RCC 7860 (cell line): Measurements from ENCODE around the gene MLPH.

Experiments
- DNase-seq: peaks from one replicate; pipeline ENCODE4 v3.0.0-alpha.2; 2015; ENCODE audit warnings: low spot score
- FAIRE-seq: peaks from 2 replicates; lab custom pipeline; 2012; peaks lifted over from hg19 to GRCh38; lab: Jason Lieb, UNC

MLPH gene

GRCh38 chr2:237538001-237538720 is 51.1 kb downstream of the MLPH start:
- FAIRE-seq, result no peak
- no peak for DNase-seq

DNA sequence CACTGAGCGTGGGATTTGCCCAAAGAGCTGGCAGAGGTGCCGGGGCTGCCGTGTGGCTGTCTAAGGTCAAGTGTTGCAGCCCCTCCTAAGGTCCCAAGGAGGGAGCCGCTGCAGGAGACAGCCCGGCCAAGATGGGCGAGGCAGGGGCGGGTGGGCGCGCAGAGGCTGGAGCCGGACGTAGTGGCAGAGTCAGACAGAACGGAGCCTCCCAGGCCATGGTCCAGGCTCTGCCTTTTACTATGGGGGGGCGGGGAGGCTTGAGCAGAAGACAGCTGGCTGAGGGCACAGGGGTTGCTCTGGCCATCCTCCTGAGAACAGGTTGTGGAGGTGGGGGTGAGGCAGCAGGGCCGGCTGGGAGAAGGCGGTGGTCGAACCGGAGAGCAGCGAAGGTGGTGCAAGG is 51.9 kb downstream of the MLPH start:
- no peak for DNase-seq
- FAIRE-seq, result no peak

DNA sequence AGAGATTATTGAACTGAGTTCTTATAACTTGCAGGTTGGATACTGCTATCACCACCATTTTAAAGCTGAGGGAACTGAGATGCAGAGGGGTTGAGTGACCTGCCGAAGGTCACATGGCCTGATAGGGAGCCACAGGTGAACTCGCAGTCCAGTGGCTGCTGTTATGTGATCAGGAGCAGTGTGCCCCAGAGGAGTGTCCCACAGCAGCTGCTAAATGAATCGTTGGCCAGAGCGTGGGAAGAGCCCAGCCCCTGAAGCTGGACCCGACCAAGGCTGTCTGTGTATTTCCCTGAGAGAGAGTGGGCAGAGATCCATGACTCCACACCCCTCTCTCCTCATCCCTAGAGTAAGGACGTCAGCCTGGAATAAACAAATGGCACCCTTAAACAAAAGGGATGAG is 52.6 kb downstream of the MLPH start:
- DNase-seq (no peak), FAIRE-seq (no peak)

DNA sequence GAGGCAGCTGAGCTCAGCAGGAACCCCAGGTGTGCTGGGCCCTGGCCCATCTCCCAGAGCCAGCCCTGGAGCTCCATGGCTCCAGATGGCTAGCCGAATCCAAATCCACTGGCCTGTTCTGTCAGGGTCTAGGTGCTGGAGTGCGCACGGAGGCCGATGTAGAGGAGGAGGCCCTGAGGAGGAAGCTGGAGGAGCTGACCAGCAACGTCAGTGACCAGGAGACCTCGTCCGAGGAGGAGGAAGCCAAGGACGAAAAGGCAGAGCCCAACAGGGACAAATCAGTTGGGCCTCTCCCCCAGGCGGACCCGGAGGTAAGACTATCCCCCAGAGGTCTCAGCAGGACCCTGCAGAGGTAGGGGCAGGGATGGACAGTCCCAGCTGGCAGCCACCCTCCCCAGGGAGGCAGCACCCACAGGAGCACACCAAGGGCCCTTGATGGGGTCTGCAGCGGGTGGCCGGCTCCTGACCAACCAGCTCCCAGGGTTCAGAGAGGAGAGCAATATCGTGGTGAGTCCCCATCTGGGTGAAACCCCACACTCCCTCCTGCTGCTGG is 53.2 kb downstream of the MLPH start:
- FAIRE-seq (no peak), DNase-seq (no peak)

DNA sequence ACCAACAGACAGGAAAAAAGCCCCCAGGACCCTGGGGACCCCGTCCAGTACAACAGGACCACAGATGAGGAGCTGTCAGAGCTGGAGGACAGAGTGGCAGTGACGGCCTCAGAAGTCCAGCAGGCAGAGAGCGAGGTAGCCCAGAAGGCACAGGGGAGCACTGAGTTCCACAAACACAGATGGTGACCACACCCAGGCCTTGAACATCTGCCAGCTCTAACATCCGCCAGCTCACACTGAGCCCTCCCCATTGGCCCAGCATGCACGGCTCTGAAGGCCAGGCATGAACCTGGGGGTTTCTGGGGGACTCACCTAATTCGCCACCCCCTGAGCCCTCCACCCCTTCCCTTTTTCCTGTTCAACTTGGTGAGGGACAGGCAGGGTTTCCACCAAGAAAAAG is 53.8 kb downstream of the MLPH start:
- no peak for FAIRE-seq

GRCh38 chr2:237541243-237541642 is 54.2 kb downstream of the MLPH start:
- FAIRE-seq, result no peak
- DNase-seq, result no peak

More for the DNA sequence above, 53.8 kb downstream of the MLPH start:
- no peak for DNase-seq

DNA sequence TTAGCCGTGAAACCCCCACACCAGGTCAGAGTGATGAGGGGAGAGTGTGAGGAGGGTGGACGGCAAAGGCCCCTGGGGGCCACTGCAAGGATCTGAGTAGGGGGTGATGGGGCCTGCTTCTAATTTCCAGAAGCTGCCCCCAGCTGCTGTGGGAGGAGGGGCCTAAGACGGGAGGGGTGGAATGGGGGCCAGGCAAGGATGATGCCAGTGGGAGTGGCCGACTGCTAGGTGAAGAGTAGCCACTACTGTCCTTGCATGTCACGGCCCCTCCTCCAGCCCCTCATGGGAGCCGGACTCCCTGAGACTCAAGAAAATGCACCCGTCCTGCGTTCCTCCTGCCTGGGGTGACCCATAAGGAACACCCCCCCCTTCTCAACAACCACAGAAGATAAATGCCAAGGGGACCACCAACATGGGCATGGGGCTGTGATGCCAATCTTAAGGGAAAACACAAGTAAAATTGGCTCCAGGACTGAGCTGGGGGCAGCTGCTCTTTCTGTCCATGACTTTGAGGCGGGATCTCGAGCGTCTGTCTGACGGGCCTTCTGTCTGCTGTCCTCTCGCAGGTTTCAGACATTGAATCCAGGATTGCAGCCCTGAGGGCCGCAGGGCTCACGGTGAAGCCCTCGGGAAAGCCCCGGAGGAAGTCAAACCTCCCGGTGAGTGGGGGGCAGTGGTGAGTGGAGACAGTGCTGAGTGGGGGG is 55.1 kb downstream of the MLPH start:
- no peak for FAIRE-seq
- no peak for DNase-seq

DNA sequence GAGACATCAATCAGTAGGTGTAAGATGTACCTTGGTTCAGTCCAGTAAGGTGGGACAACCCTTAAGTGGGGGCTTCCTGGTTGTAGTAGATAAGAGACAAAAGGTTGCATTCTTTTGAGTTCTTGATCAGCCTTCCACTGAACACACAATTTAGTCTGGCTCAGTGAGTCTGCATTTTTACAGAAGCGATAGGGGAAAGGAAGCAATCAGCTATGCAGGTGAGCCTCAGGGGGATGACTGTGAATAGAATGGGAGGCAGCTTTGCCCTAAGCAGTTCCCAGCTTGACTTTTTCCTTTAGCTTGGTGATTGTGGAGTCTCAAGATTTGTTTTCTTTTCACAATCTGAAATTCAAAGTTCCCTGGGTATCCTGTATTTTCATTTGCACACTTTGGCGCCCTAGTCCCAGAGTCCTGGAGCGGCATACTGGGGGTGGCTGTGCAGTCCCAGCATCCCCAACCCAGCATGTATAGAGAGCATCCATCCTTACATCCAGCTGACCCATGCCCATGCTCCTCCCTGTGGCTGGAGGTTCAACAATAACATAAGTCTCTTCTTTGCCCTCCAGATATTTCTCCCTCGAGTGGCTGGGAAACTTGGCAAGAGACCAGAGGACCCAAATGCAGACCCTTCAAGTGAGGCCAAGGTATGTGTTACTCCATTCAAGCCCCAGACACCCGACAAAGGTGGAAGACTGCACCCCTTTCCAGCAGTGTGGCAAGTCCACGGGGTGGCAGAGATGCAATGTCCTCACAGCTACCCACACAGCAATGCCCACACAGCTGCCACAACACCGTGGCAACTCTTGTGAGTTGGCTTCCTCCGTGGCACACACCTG is 59.2 kb downstream of the MLPH start:
- FAIRE-seq, result no peak
- DNase-seq, result no peak

GRCh38 chr2:237546876-237547395 is 59.9 kb downstream of the MLPH start:
- FAIRE-seq (no peak), DNase-seq (no peak)

DNA sequence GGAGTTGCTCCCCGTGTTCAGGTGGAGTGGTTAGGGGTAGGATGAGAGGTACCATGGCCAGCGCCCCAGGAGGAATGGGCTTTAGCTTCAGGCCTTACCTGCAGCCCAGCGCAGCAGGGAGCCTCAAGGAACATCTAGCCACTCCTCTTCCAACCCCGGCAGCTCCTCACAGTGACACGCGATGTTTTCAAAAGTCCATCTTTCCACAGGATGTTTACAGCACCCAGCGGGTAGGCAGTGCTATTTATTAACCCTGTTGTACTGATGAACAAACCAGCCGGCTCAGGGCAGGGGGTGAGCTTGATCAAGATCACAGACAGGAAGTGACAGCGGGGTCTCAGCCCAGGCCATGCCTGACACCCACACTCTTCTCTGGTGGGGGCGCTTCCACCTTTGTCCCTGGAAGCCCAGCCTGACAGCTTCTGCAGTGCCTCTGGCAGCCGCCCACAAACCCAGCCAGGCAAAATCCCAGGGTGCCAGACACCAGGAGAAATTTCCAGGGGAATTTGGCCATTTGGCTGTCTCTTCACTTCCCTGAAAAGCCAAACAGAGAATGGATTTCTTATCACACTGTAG is 60.9 kb downstream of the MLPH start:
- DNase-seq (no peak), FAIRE-seq (no peak)

DNA sequence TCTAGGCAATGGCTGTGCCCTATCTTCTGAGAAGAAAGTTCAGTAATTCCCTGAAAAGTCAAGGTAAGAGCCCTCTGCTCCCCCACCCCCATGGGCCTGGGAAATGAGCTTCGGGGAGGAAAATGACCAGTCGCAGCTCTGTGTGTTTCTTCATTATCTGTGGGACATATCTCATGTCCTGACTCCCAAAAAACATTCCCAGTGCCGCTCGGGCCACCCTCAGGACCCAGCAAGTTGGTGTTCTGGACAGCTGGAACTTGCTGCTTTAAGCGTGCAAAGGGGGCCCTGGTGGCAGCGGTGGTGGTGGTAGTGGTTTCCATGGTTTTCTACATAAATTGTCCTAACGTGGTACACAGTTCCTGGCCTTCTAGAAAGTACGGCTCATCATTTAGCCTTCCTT is 62.2 kb downstream of the MLPH start:
- DNase-seq (no peak), FAIRE-seq (no peak)

- DNase-seq (no peak), FAIRE-seq (no peak)
Observed at GRCh38 chr2:237549643-237550415, 62.8 kb downstream of the MLPH start.

DNA sequence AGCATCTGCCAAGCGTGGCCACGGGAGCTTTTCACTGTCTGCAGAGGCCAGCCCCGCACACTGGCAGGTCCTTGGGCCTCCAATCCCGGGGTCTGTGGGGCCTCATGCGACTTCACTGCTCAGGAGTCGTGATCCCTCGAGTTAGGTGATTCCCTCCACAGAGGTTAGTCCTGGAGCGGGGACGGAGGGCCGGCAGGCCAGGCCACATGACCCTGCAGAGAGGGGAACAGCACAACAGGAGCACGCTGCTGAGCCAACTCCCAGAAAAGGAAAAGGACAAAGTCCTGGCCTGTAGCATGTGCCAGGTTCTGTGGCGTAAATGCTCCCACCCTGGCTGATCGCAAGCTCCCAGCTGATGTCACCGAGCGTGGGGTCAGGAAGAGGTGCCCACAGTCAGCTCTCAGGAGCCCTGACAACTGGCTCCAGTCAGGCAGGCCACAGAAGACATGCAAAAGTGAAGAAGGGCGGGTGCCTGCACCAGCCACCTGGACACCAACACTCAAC is 64.1 kb downstream of the MLPH start:
- FAIRE-seq (no peak), DNase-seq (no peak)

DNA sequence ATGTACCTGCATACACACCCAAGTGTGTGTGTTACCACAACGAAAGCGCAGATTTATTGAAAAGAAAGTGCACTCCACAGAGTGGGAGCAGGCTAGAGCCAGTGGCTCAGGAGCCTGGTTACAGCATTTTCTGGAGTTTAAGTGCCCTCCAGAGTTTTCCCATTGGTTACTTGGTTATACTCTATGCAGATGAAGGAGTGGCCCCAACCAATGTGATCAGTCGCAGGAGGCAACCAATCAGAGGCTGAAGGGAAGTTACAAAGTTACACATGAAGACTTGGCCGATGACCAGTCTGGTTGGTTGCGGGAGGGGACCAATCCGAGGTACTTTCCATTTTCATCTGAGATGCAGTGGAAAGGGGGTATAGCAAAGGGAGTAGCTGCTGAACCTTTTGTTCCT is 65.9 kb downstream of the MLPH start:
- FAIRE-seq (no peak), DNase-seq (no peak)

GRCh38 chr2:237553948-237554347 is 66.9 kb downstream of the MLPH start:
- DNase-seq, result no peak
- FAIRE-seq, result no peak

- no peak for FAIRE-seq
- DNase-seq, result no peak
Observed at GRCh38 chr2:237555560-237555959, 68.5 kb downstream of the MLPH start.

- DNase-seq (no peak), FAIRE-seq (no peak)
Observed at GRCh38 chr2:237556773-237557632, 70.0 kb downstream of the MLPH start.

GRCh38 chr2:237557633-237558015 is 70.6 kb downstream of the MLPH start:
- DNase-seq, result no peak
- FAIRE-seq, result no peak
